Smooth muscle cell of the pulmonary artery (primary cell): ENCODE results near the gene NOSTRIN. TPM values are rescaled to one million over a fixed set of nuclear protein-coding genes. Genes with fewer than 3 reads are reported as not detected.

Experiments
- total RNA-seq: library from RNA; depleted of rRNA; stranded (reverse); fragments of >200 nt; gene quantifications from 2 replicates; pipeline ENCODE4 v1.2.3, GENCODE V29; 2014

The NOSTRIN gene, protein sequence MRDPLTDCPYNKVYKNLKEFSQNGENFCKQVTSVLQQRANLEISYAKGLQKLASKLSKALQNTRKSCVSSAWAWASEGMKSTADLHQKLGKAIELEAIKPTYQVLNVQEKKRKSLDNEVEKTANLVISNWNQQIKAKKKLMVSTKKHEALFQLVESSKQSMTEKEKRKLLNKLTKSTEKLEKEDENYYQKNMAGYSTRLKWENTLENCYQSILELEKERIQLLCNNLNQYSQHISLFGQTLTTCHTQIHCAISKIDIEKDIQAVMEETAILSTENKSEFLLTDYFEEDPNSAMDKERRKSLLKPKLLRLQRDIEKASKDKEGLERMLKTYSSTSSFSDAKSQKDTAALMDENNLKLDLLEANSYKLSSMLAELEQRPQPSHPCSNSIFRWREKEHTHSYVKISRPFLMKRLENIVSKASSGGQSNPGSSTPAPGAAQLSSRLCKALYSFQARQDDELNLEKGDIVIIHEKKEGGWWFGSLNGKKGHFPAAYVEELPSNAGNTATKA
- 0.13 TPM in 1 of 2 replicates, not detected in the other for total RNA-seq

DNA sequence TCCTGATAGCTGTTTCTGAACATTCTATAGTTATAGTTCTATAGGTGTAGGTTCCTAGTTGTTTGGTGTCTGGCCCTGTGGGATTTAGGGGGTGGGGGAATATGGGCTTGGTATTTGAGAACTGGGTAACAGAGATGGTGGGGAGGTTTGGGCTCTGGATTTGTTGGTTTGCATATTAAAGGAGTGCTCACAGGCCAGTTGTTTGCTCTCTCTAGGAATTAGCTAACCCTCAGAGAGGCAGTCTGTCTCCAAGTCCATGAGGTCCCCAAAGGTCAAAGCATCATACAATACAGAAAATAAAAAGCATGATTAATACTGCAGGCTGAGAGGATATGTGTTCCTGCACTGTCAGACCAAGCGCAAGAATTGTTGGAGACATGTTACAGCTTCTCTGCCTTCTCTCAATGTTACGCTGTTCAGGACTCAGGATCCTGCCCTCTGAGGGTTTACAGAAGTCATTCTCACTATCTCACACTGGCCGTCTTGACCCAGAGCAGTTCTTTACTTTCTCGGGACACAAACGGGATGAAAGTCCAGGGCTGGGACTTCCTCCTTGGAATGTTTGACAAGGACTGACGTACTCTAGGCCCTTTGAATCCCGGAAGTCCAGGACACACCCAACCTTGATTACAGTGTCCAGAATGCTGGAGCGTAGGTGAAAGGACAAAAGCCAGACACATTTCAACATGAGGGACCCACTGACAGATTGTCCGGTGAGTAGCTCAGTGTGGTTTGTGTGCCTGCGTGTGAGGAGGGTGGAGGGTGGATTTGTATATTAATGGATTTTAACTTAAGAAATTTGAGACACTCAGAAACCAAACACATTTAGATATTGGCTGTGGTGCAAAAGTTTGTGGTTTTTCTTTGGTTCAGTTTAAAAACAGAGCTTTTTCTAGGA lies at the start of gene NOSTRIN:
Gene NOSTRIN, plus strand, starts transcription at position 677 of the 898 bp plus-strand sequence. Its CDS starts 10 bp downstream, at position 687.

DNA sequence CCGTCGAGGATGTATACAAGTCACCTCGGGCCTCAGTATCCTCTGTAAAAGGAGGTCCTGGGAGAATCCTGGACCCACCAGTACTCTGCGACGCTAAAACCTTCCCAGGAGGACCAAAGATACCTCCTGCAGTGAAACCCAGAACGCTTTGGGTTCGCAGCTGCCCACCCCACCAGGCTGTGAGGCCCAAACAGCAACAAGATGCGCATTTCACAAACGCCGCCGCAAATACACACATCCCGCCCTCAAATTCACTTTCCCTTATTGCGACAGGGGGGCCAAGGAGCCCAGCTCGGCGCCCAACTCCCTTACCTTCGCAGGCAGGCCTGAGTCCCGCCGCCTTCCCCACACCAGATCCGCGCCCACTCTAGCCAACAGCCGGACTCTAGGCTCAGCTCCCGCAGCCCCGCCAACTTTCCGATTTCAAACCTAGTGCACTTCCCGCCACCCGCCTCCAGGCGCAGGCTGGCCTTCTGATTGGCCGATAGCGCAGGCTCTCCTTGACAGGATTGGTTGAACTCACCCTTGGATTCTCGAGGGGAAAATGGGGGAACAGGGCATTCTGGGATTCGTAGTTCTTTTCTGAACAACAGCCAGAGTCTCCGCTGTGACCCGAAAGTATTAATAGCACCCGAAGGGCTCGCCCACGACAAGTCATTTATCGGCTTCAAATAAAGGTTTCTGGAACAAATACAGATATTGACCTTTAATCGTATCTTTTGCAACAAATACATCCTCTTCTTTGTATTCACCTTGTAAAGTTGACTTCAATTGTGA lies 87.8 kb downstream of the NOSTRIN start, which contains the start of gene SPC25:
Gene SPC25, minus strand, starts transcription at position 425 of the 777 bp plus-strand sequence. CDS start 911 bp downstream, outside the sequence.

DNA sequence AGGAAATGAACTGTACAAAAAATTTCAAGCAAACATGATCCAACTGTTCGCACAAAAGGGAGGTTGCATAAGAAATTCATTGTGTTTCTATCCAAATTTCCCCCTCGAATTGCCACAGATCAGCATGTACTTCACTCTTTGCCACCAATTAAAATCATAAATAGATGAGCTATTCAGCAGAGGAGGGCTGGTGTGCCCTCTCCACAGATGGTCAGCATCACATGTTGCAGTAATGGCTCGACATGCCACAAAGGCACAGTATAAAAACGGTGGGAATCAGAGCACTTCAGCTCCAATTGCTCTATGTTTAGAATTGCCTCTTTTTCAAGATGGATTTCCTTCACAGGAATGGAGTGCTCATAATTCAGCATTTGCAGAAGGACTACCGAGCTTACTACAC lies 98.6 kb downstream of the NOSTRIN start, which contains the start of gene G6PC2:
Gene G6PC2, plus strand, starts transcription at position 289 of the 400 bp plus-strand sequence. Its CDS starts 41 bp downstream, at position 330.

Other genes with a start within 250 kb of the NOSTRIN start
- 0.17 and 1.1 TPM in 2 replicates for gene SPC25, start 87.8 kb downstream of the NOSTRIN start, total RNA-seq
- gene G6PC2, start 98.7 kb downstream of the NOSTRIN start, total RNA-seq: not detected in 2 replicates
- under 0.01 and 0.13 TPM in 2 replicates for gene ABCB11, start 228.7 kb downstream of the NOSTRIN start, total RNA-seq